ENCODE measurements around the gene SPDYE8. TPM values are rescaled to one million over a fixed set of nuclear protein-coding genes. Genes with fewer than 3 reads are reported as not detected.
"Not testable (repeated sequence)": the region's sequence is repeated elsewhere in the genome, so short reads cannot be mapped to it uniquely, and the experiment has no call there.

Gene SPDYE8
- not detected for total RNA-seq

- intact Hi-C loops (cut with DNase I; ENCODE audit: low total_unique reads); H3K4me3 ChIP-seq; H3K9me3 ChIP-seq; in situ Hi-C loops (cut with MboI; ENCODE audit: low pct_ligation_motif_present in 1 of 4, low pct_unique_long_range_greater_than_20kb in 1 of 4, low sequenced_read_pairs in 3 of 4); H3K27ac ChIP-seq; DNase-seq; H3K4me1 ChIP-seq; H3K36me3 ChIP-seq; H3K27me3 ChIP-seq: not testable (repeated sequence)
- WGBS, 2 donors (ENCODE audit: low coverage in 1 of 2) = no CpG with 5 or more reads among the region's 8 CpGs
Observed at GRCh38 chr7:73029666-73030065, at the start of gene SPDYE8. Gene SPDYE8 (minus strand): TSS chr7:73029766. CDS start chr7:73027966, 1,800 bp downstream.

- in situ Hi-C loops (cut with MboI; ENCODE audit: low pct_ligation_motif_present in 1 of 4, low pct_unique_long_range_greater_than_20kb in 1 of 4, low sequenced_read_pairs in 3 of 4); H3K27ac ChIP-seq; H3K27me3 ChIP-seq; H3K36me3 ChIP-seq; intact Hi-C loops (cut with DNase I; ENCODE audit: low total_unique reads); DNase-seq; H3K9me3 ChIP-seq; H3K4me3 ChIP-seq; H3K4me1 ChIP-seq: not testable (repeated sequence)
- no CpG with 5 or more reads among the region's 8 CpGs for WGBS, 2 donors (ENCODE audit: low coverage in 1 of 2)
Observed at GRCh38 chr7:73057811-73058210, 28.2 kb upstream of the SPDYE8 start, which contains the start of gene SPDYE11. Gene SPDYE11 (minus strand): TSS chr7:73057911. CDS start chr7:73056111, 1,800 bp downstream.

GRCh38 chr7:73006491-73006890 lies 23.1 kb downstream of the SPDYE8 start:
- Histone ChIP-seq H3K4me1 (peaks cover 0 to 10% (median 6%) of the 10 kb centered on the region in 4 donors), H3K4me3 (peak overlapping the region in 3 of 4 donors; percentile 43 to 64 (median 60)), H3K27ac (peak overlapping the region; percentile 59 to 98 (median 94))
- 16 to 17% methylated on average over 10 of the region's 10 CpGs for WGBS, 2 donors (ENCODE audit: low coverage in 1 of 2)
- in situ Hi-C loops (cut with MboI; ENCODE audit: low pct_ligation_motif_present in 1 of 4, low pct_unique_long_range_greater_than_20kb in 1 of 4, low sequenced_read_pairs in 3 of 4); H3K27me3 ChIP-seq; H3K9me3 ChIP-seq; intact Hi-C loops (cut with DNase I; ENCODE audit: low total_unique reads); H3K36me3 ChIP-seq: not testable (repeated sequence)
- peak; percentile 6 for DNase-seq

- peak; percentile 91 for DNase-seq
- in situ Hi-C loops (cut with MboI; ENCODE audit: low pct_ligation_motif_present in 1 of 4, low pct_unique_long_range_greater_than_20kb in 1 of 4, low sequenced_read_pairs in 3 of 4); intact Hi-C loops (cut with DNase I; ENCODE audit: low total_unique reads); H3K36me3 ChIP-seq; H3K9me3 ChIP-seq; H3K27me3 ChIP-seq: not testable (repeated sequence)
- peak overlapping the region; percentile 92 to 98 (median 94) for H3K27ac ChIP-seq
- WGBS, 2 donors (ENCODE audit: low coverage in 1 of 2) = 0% methylated on average over 39 of the region's 66 CpGs; no CpG with 5 or more reads in 1 of the 2 donors
- peak; percentile 88 for TF ChIP-seq POLR2A (IDR thresholded peaks at IDR 0.05)
- peak; percentile 75 to 95 (median 90) for TF ChIP-seq POLR2AphosphoS5 (IDR thresholded peaks at IDR 0.05)
- H3K4me1 ChIP-seq = peaks cover 0 to 10% (median 6%) of the 10 kb centered on the region in 4 donors
- peak overlapping the region; percentile 45 to 83 (median 62) for H3K4me3 ChIP-seq
Observed at GRCh38 chr7:73005693-73006447, 23.7 kb downstream of the SPDYE8 start.

- in situ Hi-C loops (cut with MboI; ENCODE audit: low pct_ligation_motif_present in 1 of 4, low pct_unique_long_range_greater_than_20kb in 1 of 4, low sequenced_read_pairs in 3 of 4); H3K27me3 ChIP-seq; intact Hi-C loops (cut with DNase I; ENCODE audit: low total_unique reads); H3K9me3 ChIP-seq; H3K36me3 ChIP-seq: not testable (repeated sequence)
- peaks cover 0 to 10% (median 6%) of the 10 kb centered on the region in 4 donors for H3K4me1 ChIP-seq
- WGBS, 2 donors (ENCODE audit: low coverage in 1 of 2) = 1% methylated on average over 18 of the region's 30 CpGs; no CpG with 5 or more reads in 1 of the 2 donors
- DNase-seq = peak; percentile 86
- H3K27ac ChIP-seq = peak overlapping the region; percentile 92 to 98 (median 94)
- peak overlapping the region; percentile 44 to 83 (median 62) for H3K4me3 ChIP-seq
Observed at GRCh38 chr7:73005356-73005692, 24.2 kb downstream of the SPDYE8 start.

GRCh38 chr7:72997887-72998468 lies 31.6 kb downstream of the SPDYE8 start:
- WGBS, 2 donors (ENCODE audit: low coverage in 1 of 2) = no CpG with 5 or more reads among the region's 11 CpGs
- H3K4me1 ChIP-seq, DNase-seq: not testable (repeated sequence)

GRCh38 chr7:72997447-72997846 lies 32.1 kb downstream of the SPDYE8 start:
- H3K27me3 ChIP-seq; H3K4me1 ChIP-seq; intact Hi-C loops (cut with DNase I; ENCODE audit: low total_unique reads); H3K36me3 ChIP-seq; DNase-seq; in situ Hi-C loops (cut with MboI; ENCODE audit: low pct_ligation_motif_present in 1 of 4, low pct_unique_long_range_greater_than_20kb in 1 of 4, low sequenced_read_pairs in 3 of 4); H3K4me3 ChIP-seq; H3K27ac ChIP-seq; H3K9me3 ChIP-seq: not testable (repeated sequence)
- 75% methylated on average over 4 of the region's 8 CpGs; no CpG with 5 or more reads in 1 of the 2 donors for WGBS, 2 donors (ENCODE audit: low coverage in 1 of 2)

More at GRCh38 chr7:72997887-72998468, 31.6 kb downstream of the SPDYE8 start:
- in situ Hi-C loops (cut with MboI; ENCODE audit: low pct_ligation_motif_present in 1 of 4, low pct_unique_long_range_greater_than_20kb in 1 of 4, low sequenced_read_pairs in 3 of 4); H3K9me3 ChIP-seq; H3K27ac ChIP-seq; intact Hi-C loops (cut with DNase I; ENCODE audit: low total_unique reads); H3K4me3 ChIP-seq; H3K36me3 ChIP-seq; H3K27me3 ChIP-seq: not testable (repeated sequence)

GRCh38 chr7:72995484-72995883 lies 34.1 kb downstream of the SPDYE8 start:
- H3K4me1 ChIP-seq; H3K9me3 ChIP-seq; DNase-seq; intact Hi-C loops (cut with DNase I; ENCODE audit: low total_unique reads); H3K4me3 ChIP-seq; H3K36me3 ChIP-seq; H3K27ac ChIP-seq; in situ Hi-C loops (cut with MboI; ENCODE audit: low pct_ligation_motif_present in 1 of 4, low pct_unique_long_range_greater_than_20kb in 1 of 4, low sequenced_read_pairs in 3 of 4); H3K27me3 ChIP-seq: not testable (repeated sequence)
- WGBS, 2 donors (ENCODE audit: low coverage in 1 of 2) = 98% methylated on average over 6 of the region's 8 CpGs; no CpG with 5 or more reads in 1 of the 2 donors

GRCh38 chr7:72990146-72990913 lies 39.2 kb downstream of the SPDYE8 start:
- intact Hi-C loops (cut with DNase I; ENCODE audit: low total_unique reads); in situ Hi-C loops (cut with MboI; ENCODE audit: low pct_ligation_motif_present in 1 of 4, low pct_unique_long_range_greater_than_20kb in 1 of 4, low sequenced_read_pairs in 3 of 4): not testable (repeated sequence)
- peak; percentile 23 for DNase-seq

GRCh38 chr7:72982084-72982483 lies 47.5 kb downstream of the SPDYE8 start:
- DNase-seq; H3K4me1 ChIP-seq; H3K27ac ChIP-seq; intact Hi-C loops (cut with DNase I; ENCODE audit: low total_unique reads); H3K4me3 ChIP-seq; H3K27me3 ChIP-seq; H3K9me3 ChIP-seq; in situ Hi-C loops (cut with MboI; ENCODE audit: low pct_ligation_motif_present in 1 of 4, low pct_unique_long_range_greater_than_20kb in 1 of 4, low sequenced_read_pairs in 3 of 4); H3K36me3 ChIP-seq: not testable (repeated sequence)
- 98% methylated on average over 7 of the region's 11 CpGs; no CpG with 5 or more reads in 1 of the 2 donors for WGBS, 2 donors (ENCODE audit: low coverage in 1 of 2)

More at GRCh38 chr7:72990146-72990913, 39.2 kb downstream of the SPDYE8 start:
- not testable (repeated sequence) for H3K36me3 ChIP-seq, H3K4me3 ChIP-seq, H3K4me1 ChIP-seq, H3K27me3 ChIP-seq, H3K9me3 ChIP-seq, H3K27ac ChIP-seq
- 60% methylated on average over 5 of the region's 14 CpGs; no CpG with 5 or more reads in 1 of the 2 donors for WGBS, 2 donors (ENCODE audit: low coverage in 1 of 2)

Data from transverse colon (tissue), 4 donors.